Neural cell (in vitro differentiated cells): ENCODE data around the gene CCDC175. TPM values are rescaled to one million over a fixed set of nuclear protein-coding genes. Genes with fewer than 3 reads are reported as not detected.

Experiments used
- H2AFZ ChIP-seq: fragments of 200-600, 300-800 bp; sonication (generic), shearing (Covaris generic); 2 replicates; pipeline ENCODE4 v1.6.0; 2014; ENCODE audit warnings: low read depth, mild to moderate bottlenecking, antibody characterized with exemption, low read length, moderate library complexity
- H3F3A ChIP-seq: fragments of 200-600 bp; shearing (Covaris generic); 2 replicates; pipeline ENCODE4 v1.6.1; 2016; ENCODE audit warnings: mild to moderate bottlenecking, moderate library complexity, mixed read lengths, antibody characterized with exemption, low read length; ENCODE audit not compliant: insufficient read depth, poor library complexity, severe bottlenecking
- H3K27ac ChIP-seq: fragments of 200-600, 300-800 bp; sonication (generic), shearing (Covaris generic); 2 replicates; pipeline ENCODE4 v1.5.1; 2014; ENCODE audit warnings: mild to moderate bottlenecking, low read length, moderate library complexity
- H3K27me3 ChIP-seq: fragments of 300-800, 200-600 bp; sonication (generic), shearing (Covaris generic); 2 replicates; pipeline ENCODE4 v1.6.0; 2014; ENCODE audit warnings: mild to moderate bottlenecking, low read depth, low read length, moderate library complexity; ENCODE audit not compliant: insufficient read depth
- H3K36me3 ChIP-seq: fragments of 300-800, 200-600 bp; sonication (generic), shearing (Covaris generic); 2 replicates; pipeline ENCODE4 v1.5.1; 2014; ENCODE audit warnings: mild to moderate bottlenecking, antibody characterized with exemption, low read length, moderate library complexity; ENCODE audit not compliant: insufficient read depth
- H3K4me2 ChIP-seq: fragments of 300-800, 200-600 bp; sonication (generic), shearing (Covaris generic); 2 replicates; pipeline ENCODE4 v1.6.0; 2014; ENCODE audit warnings: mild to moderate bottlenecking, low read length
- H3K4me3 ChIP-seq: fragments of 300-800, 200-600 bp; sonication (generic), shearing (Covaris generic); 2 replicates; pipeline ENCODE4 v1.5.1; 2014; ENCODE audit warnings: mild to moderate bottlenecking, low read length, moderate library complexity
- H3K79me2 ChIP-seq: fragments of 200-600 bp; shearing (Covaris generic); replicated peaks from 2 replicates; pipeline ENCODE4 v1.6.0; 2014; ENCODE audit warnings: mild to moderate bottlenecking, low read length, moderate library complexity; ENCODE audit not compliant: insufficient read depth
- H3K9ac ChIP-seq: fragments of 300-800, 200-600 bp; sonication (generic), shearing (Covaris generic); 2 replicates; pipeline ENCODE4 v1.6.1; 2016; ENCODE audit warnings: mild to moderate bottlenecking, low read length, mixed read lengths
- H3K9me2 ChIP-seq: fragments of 200-600 bp; shearing (Covaris generic); 2 replicates; pipeline ENCODE4 v1.6.1; 2016; ENCODE audit warnings: mild to moderate bottlenecking, low read length, mixed read lengths; ENCODE audit not compliant: insufficient read depth
- H3K9me3 ChIP-seq: fragments of 200-600, 300-800 bp; sonication (generic), shearing (Covaris generic); 2 replicates; pipeline ENCODE4 v1.6.1; 2016; ENCODE audit warnings: mild to moderate bottlenecking, mixed run types, low read length, moderate library complexity, mixed read lengths
- H4K20me1 ChIP-seq: fragments of 200-600 bp; shearing (Covaris generic); 2 replicates; pipeline ENCODE4 v1.6.1; 2016; ENCODE audit warnings: mild to moderate bottlenecking, mixed run types; ENCODE audit not compliant: insufficient read depth
- EP300 ChIP-seq: fragments of 450-650 bp; conservative IDR thresholded peaks from 2 replicates; pipeline ENCODE4 v1.6.1; 2014; ENCODE audit warnings: antibody characterized with exemption, mild to moderate bottlenecking, moderate library complexity; ENCODE audit not compliant: poor library complexity, severe bottlenecking
- EZH2 ChIP-seq: fragments of 200-600, 300-800 bp; shearing (Covaris generic), sonication (generic); IDR thresholded peaks from 2 replicates; pipeline ENCODE4 v1.6.1; 2014; ENCODE audit warnings: antibody characterized with exemption, low read length, borderline replicate concordance, mild to moderate bottlenecking; ENCODE audit not compliant: insufficient read depth, poor library complexity, severe bottlenecking
- MXI1 ChIP-seq: fragments of 450-650 bp; conservative IDR thresholded peaks from 2 replicates; pipeline ENCODE4 v1.6.1; 2014; ENCODE audit warnings: antibody characterized with exemption, mild to moderate bottlenecking; ENCODE audit not compliant: poor library complexity, severe bottlenecking
- POLR2AphosphoS5 ChIP-seq: IDR thresholded peaks from 2 replicates; pipeline ENCODE4 v1.6.1; 2012
- RAD21 ChIP-seq: fragments of 450-650 bp; conservative IDR thresholded peaks from 2 replicates; pipeline ENCODE4 v1.6.1; 2014; ENCODE audit warnings: antibody characterized with exemption, mild to moderate bottlenecking, moderate library complexity
- SMC3 ChIP-seq: fragments of 450-650 bp; conservative IDR thresholded peaks from 2 replicates; pipeline ENCODE4 v1.6.1; 2014; ENCODE audit warnings: antibody characterized with exemption, mild to moderate bottlenecking, moderate library complexity; ENCODE audit not compliant: poor library complexity
- TAF1 ChIP-seq: IDR thresholded peaks from 2 replicates; pipeline ENCODE4 v1.6.1; 2012; ENCODE audit warnings: low read depth
- polyA plus RNA-seq: library from polyadenylated mRNA; depleted of rRNA; stranded (reverse); fragments of >200 nt; gene quantifications from 2 replicates; pipeline ENCODE4 v1.2.3, GENCODE V29; 2014
- TF ChIP-seq, protein P1 (sequence below): IDR thresholded peaks from 2 replicates; pipeline ENCODE4 v1.6.1; 2012; ENCODE audit warnings: borderline replicate concordance
- TF ChIP-seq, protein P2 (sequence below): fragments of 450-650 bp; IDR thresholded peaks from 2 replicates; pipeline ENCODE4 v1.5.1; 2014; ENCODE audit warnings: antibody characterized with exemption, mild to moderate bottlenecking, moderate library complexity; ENCODE audit not compliant: poor library complexity, severe bottlenecking

CCDC175 gene
- polyA plus RNA-seq, 1 donor from 2014 or later = 0.11 TPM

DNA sequence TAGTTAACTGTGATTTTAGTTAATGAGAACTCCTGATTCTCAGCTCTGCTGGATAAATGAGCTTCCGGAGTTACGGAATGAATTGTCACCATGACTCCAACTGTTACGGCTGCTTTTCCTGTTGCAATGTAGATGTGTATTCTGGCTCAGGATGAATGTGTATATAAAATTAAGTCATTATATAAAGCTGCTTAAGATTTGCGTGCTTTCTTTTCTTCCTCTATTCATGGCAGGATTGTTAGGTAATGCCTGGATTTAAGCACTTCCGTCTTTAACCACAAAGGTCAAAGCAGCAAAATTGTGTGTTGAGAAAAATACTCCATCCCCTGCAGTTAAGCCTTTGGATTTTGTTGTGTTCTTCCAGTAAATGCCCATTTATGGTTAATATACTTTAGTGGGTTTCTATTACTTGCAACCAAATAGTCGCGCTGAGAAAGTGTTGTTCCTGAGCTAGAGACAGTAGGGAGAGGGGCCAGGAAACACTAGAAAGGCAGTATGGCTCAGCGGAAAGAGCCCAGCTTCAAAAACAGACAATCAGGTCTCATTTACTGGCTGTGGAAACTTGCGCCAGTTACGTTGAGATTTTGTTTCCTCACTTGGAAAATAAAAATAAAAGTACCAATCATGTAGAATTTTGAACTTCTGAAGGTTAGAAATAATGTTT, 9.4 kb upstream of the CCDC175 start:
- Histone ChIP-seq H2AFZ (no peak overlapping the region), H3K4me2 (no peak overlapping the region), H3K36me3 (no peaks in the 10 kb centered on the region), H3K9me2 (no peaks in the 10 kb centered on the region), H3F3A (no peaks in the 10 kb centered on the region), H3K27me3 (no peaks in the 10 kb centered on the region), H3K4me3 (no peak overlapping the region), H3K27ac (no peak overlapping the region), H3K9ac (no peak overlapping the region), H3K79me2 (no peaks in the 10 kb centered on the region), H3K9me3 (no peaks in the 10 kb centered on the region), H4K20me1 (no peaks in the 10 kb centered on the region)
- TF ChIP-seq TAF1 = no peak
- no peak for TF ChIP-seq POLR2AphosphoS5
- TF ChIP-seq EZH2 = no peak
- no peak for TF ChIP-seq MXI1
- TF ChIP-seq, protein P1, sequence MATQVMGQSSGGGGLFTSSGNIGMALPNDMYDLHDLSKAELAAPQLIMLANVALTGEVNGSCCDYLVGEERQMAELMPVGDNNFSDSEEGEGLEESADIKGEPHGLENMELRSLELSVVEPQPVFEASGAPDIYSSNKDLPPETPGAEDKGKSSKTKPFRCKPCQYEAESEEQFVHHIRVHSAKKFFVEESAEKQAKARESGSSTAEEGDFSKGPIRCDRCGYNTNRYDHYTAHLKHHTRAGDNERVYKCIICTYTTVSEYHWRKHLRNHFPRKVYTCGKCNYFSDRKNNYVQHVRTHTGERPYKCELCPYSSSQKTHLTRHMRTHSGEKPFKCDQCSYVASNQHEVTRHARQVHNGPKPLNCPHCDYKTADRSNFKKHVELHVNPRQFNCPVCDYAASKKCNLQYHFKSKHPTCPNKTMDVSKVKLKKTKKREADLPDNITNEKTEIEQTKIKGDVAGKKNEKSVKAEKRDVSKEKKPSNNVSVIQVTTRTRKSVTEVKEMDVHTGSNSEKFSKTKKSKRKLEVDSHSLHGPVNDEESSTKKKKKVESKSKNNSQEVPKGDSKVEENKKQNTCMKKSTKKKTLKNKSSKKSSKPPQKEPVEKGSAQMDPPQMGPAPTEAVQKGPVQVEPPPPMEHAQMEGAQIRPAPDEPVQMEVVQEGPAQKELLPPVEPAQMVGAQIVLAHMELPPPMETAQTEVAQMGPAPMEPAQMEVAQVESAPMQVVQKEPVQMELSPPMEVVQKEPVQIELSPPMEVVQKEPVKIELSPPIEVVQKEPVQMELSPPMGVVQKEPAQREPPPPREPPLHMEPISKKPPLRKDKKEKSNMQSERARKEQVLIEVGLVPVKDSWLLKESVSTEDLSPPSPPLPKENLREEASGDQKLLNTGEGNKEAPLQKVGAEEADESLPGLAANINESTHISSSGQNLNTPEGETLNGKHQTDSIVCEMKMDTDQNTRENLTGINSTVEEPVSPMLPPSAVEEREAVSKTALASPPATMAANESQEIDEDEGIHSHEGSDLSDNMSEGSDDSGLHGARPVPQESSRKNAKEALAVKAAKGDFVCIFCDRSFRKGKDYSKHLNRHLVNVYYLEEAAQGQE = no peak
- TF ChIP-seq, protein P2, sequence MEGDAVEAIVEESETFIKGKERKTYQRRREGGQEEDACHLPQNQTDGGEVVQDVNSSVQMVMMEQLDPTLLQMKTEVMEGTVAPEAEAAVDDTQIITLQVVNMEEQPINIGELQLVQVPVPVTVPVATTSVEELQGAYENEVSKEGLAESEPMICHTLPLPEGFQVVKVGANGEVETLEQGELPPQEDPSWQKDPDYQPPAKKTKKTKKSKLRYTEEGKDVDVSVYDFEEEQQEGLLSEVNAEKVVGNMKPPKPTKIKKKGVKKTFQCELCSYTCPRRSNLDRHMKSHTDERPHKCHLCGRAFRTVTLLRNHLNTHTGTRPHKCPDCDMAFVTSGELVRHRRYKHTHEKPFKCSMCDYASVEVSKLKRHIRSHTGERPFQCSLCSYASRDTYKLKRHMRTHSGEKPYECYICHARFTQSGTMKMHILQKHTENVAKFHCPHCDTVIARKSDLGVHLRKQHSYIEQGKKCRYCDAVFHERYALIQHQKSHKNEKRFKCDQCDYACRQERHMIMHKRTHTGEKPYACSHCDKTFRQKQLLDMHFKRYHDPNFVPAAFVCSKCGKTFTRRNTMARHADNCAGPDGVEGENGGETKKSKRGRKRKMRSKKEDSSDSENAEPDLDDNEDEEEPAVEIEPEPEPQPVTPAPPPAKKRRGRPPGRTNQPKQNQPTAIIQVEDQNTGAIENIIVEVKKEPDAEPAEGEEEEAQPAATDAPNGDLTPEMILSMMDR = no peak
- TF ChIP-seq RAD21 = no peak
- no peak for TF ChIP-seq SMC3
- TF ChIP-seq EP300 = no peak

DNA sequence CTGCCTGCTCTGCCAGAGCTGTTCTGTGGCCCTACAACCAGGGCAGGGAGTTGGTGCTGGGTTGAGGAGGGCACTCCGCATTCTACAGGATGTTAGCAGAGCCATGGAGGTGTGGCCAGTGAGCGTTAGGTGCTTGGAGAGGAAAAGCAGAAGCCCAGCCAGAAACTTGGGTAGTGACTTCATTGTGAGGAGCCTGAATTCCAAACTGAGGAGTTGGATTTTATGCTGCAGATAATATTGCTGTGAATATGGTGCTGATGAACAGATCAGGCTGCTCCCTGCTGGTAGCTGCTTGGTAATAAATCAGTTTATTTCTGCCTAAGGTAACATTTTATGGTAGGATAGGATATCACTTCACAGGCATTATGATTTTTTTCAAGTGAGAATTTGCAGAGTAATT, 7.1 kb upstream of the CCDC175 start:
- no peaks in the 10 kb centered on the region for H3F3A ChIP-seq
- H3K27ac ChIP-seq = no peak overlapping the region

More for the DNA sequence above, 7.1 kb upstream of the CCDC175 start:
- H3K4me3 ChIP-seq = no peak overlapping the region
- no peaks in the 10 kb centered on the region for H3K79me2 ChIP-seq
- H3K9ac ChIP-seq = no peak overlapping the region
- no peaks in the 10 kb centered on the region for H3K9me3 ChIP-seq
- H3K4me2 ChIP-seq = no peak overlapping the region
- no peaks in the 10 kb centered on the region for H3K9me2 ChIP-seq
- H3K36me3 ChIP-seq = no peaks in the 10 kb centered on the region
- H3K27me3 ChIP-seq = no peaks in the 10 kb centered on the region
- TF ChIP-seq, protein P1 = no peak
- TF ChIP-seq SMC3 (peak; percentile 40), RAD21 (peak; percentile 36)
- H4K20me1 ChIP-seq = no peaks in the 10 kb centered on the region
- H2AFZ ChIP-seq = no peak overlapping the region
